Measurements from ENCODE around the gene PPIP5K1.

- TF ChIP-seq, protein P1, sequence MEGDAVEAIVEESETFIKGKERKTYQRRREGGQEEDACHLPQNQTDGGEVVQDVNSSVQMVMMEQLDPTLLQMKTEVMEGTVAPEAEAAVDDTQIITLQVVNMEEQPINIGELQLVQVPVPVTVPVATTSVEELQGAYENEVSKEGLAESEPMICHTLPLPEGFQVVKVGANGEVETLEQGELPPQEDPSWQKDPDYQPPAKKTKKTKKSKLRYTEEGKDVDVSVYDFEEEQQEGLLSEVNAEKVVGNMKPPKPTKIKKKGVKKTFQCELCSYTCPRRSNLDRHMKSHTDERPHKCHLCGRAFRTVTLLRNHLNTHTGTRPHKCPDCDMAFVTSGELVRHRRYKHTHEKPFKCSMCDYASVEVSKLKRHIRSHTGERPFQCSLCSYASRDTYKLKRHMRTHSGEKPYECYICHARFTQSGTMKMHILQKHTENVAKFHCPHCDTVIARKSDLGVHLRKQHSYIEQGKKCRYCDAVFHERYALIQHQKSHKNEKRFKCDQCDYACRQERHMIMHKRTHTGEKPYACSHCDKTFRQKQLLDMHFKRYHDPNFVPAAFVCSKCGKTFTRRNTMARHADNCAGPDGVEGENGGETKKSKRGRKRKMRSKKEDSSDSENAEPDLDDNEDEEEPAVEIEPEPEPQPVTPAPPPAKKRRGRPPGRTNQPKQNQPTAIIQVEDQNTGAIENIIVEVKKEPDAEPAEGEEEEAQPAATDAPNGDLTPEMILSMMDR (IDR thresholded peaks at IDR 0.05; ENCODE audit: low read depth, low read length), result no peak
- no peak for TF ChIP-seq POLR2A (IDR thresholded peaks at IDR 0.05; ENCODE audit: extremely low read depth, insufficient read length)
- TF ChIP-seq MAX (IDR thresholded peaks at IDR 0.05; ENCODE audit: low read depth, low read length), result no peak
These were observed 96.1 kb downstream of the PPIP5K1 start for GRCh38 chr15:43493703-43494472.

Data from NB4 (cell line).